Colonic mucosa (tissue), 4 donors: ENCODE measurements around the gene PIP5K1B. TPM values are rescaled to one million over a fixed set of nuclear protein-coding genes. Genes with fewer than 3 reads are reported as not detected.
A peak's percentile ranks its signal among the peaks of the same experiment; 100 is the strongest.

Source experiments
- DNase-seq: peaks from one replicate; pipeline ENCODE4 v3.0.0-alpha.2; 2020
- H3K27ac ChIP-seq: fragments of 200-600 bp; one replicate; pipeline ENCODE4 v1.8.0; 2021
- H3K27me3 ChIP-seq: fragments of 200-600 bp; one replicate; pipeline ENCODE4 v1.8.0; 2021
- H3K36me3 ChIP-seq: fragments of 200-600 bp; one replicate; pipeline ENCODE4 v1.8.0; 2021
- H3K4me1 ChIP-seq: fragments of 200-600 bp; one replicate; pipeline ENCODE4 v1.8.0; 2021; ENCODE audit warnings: mild to moderate bottlenecking
- H3K4me3 ChIP-seq: fragments of 200-600 bp; one replicate; pipeline ENCODE4 v1.8.0; 2021
- H3K9ac ChIP-seq, 2 donors: one replicate each; pipeline ENCODE4 v1.7.0; 2013; ENCODE audit warnings: control low read depth in 2 of 2, low read depth in 2 of 2, low read length in 2 of 2
- H3K9me3 ChIP-seq: fragments of 200-600 bp; one replicate; pipeline ENCODE4 v1.8.0; 2021
- CTCF ChIP-seq: fragments of 200-600 bp; IDR thresholded peaks from one replicate; pipeline ENCODE4 v1.8.0; 2022; ENCODE audit warnings: antibody characterized with exemption, mild to moderate bottlenecking
- intact Hi-C: fragments of 100-400 bp; cut with DNase I; formaldehyde crosslinking; loops from one replicate; pipeline ENCODE4 v1.14.1; 2022
- total RNA-seq, 2 donors: library from RNA; stranded (reverse); fragmentation: NEBNext Ultra II Directional in 1 of 2; extraction: Animal tissue kit (Norgen Biotek cat#: 25700) in 1 of 2; gene quantifications; one replicate each; pipeline ENCODE4 v1.2.1, GENCODE V29; 2021
- donor health status: healthy.
- donor health status: DM: no; HTN: no; CAD: no.
- donor health status: DM: no; HTN: no; CAD: no.

PIP5K1B gene
- total RNA-seq, 2 donors from 2014 or later = 59.2 to 74.2 TPM

- intact Hi-C loops = loop anchor here (5.0 to 10.0 kb wide), 2 partner anchors 79 to 141 kb away; a partner anchor contains a TSS
- Histone ChIP-seq H3K9me3 (no peaks in the 10 kb centered on the region), H3K4me3 (no peak overlapping the region), H3K9ac (no peak overlapping the region), H3K27ac (no peak overlapping the region), H3K4me1 (no peaks in the 10 kb centered on the region), H3K36me3 (no peaks in the 10 kb centered on the region), H3K27me3 (no peaks in the 10 kb centered on the region)
- DNase-seq = no peak
- TF ChIP-seq CTCF = no peak
Observed at GRCh38 chr9:68703672-68704071, 1.4 kb upstream of the PIP5K1B start.

GRCh38 chr9:68704498-68704813 lies 584 bp upstream of the PIP5K1B start:
- peak overlapping the region; percentile 88 to 89 for H3K9ac ChIP-seq
- intact Hi-C loops = loop anchor here (5.0 to 10.0 kb wide), 2 partner anchors 78 to 140 kb away; a partner anchor contains a TSS

GRCh38 chr9:68705531-68706362 lies 707 bp downstream of the PIP5K1B start:
- H3K9ac ChIP-seq = peak overlapping the region; percentile 80 to 87
- H3K9me3 ChIP-seq = no peaks in the 10 kb centered on the region

More at GRCh38 chr9:68704498-68704813, 584 bp upstream of the PIP5K1B start:
- Histone ChIP-seq H3K4me3 (peak overlapping the region; percentile 60), H3K36me3 (no peaks in the 10 kb centered on the region), H3K4me1 (no peaks in the 10 kb centered on the region), H3K9me3 (no peaks in the 10 kb centered on the region), H3K27me3 (no peaks in the 10 kb centered on the region), H3K27ac (peak overlapping the region; percentile 88)
- no peak for TF ChIP-seq CTCF
- DNase-seq = no peak

GRCh38 chr9:68706363-68707201 lies 1.5 kb downstream of the PIP5K1B start:
- no peak for DNase-seq
- H3K36me3 ChIP-seq = no peaks in the 10 kb centered on the region
- peak overlapping the region; percentile 60 for H3K4me3 ChIP-seq
- intact Hi-C loops = loop anchor here (5.0 to 10.0 kb wide), 2 partner anchors 138 to 291 kb away; no protein-coding TSS in a partner anchor
- H3K27me3 ChIP-seq = no peaks in the 10 kb centered on the region
- peak overlapping the region; percentile 80 to 87 for H3K9ac ChIP-seq
- TF ChIP-seq CTCF = no peak
- H3K4me1 ChIP-seq = no peaks in the 10 kb centered on the region
- H3K27ac ChIP-seq = peak overlapping the region; percentile 88
- no peaks in the 10 kb centered on the region for H3K9me3 ChIP-seq

More at GRCh38 chr9:68705531-68706362, 707 bp downstream of the PIP5K1B start:
- peak overlapping the region; percentile 60 for H3K4me3 ChIP-seq
- peak; percentile 59 for DNase-seq
- intact Hi-C loops = loop anchor here (5.0 to 10.0 kb wide), 2 partner anchors 139 to 292 kb away; no protein-coding TSS in a partner anchor
- no peaks in the 10 kb centered on the region for H3K4me1 ChIP-seq
- peak overlapping the region; percentile 88 for H3K27ac ChIP-seq
- H3K36me3 ChIP-seq = no peaks in the 10 kb centered on the region
- H3K27me3 ChIP-seq = no peaks in the 10 kb centered on the region
- TF ChIP-seq CTCF = no peak

GRCh38 chr9:68707801-68708488 lies 2.9 kb downstream of the PIP5K1B start:
- peak overlapping the region; percentile 6 for H3K4me3 ChIP-seq
- intact Hi-C loops = loop anchor here (5.0 to 10.0 kb wide), 2 partner anchors 137 to 289 kb away; no protein-coding TSS in a partner anchor
- H3K36me3 ChIP-seq = no peaks in the 10 kb centered on the region
- H3K9ac ChIP-seq = no peak overlapping the region
- no peak for DNase-seq
- peak overlapping the region; percentile 88 for H3K27ac ChIP-seq
- no peaks in the 10 kb centered on the region for H3K27me3 ChIP-seq
- no peaks in the 10 kb centered on the region for H3K9me3 ChIP-seq
- TF ChIP-seq CTCF = no peak
- H3K4me1 ChIP-seq = no peaks in the 10 kb centered on the region
